Measurements from ENCODE around the gene ZNF582.
"Not testable (repeated sequence)": the region's sequence is repeated elsewhere in the genome, so short reads cannot be mapped to it uniquely, and the experiment has no call there.

The ZNF582 gene

DNA sequence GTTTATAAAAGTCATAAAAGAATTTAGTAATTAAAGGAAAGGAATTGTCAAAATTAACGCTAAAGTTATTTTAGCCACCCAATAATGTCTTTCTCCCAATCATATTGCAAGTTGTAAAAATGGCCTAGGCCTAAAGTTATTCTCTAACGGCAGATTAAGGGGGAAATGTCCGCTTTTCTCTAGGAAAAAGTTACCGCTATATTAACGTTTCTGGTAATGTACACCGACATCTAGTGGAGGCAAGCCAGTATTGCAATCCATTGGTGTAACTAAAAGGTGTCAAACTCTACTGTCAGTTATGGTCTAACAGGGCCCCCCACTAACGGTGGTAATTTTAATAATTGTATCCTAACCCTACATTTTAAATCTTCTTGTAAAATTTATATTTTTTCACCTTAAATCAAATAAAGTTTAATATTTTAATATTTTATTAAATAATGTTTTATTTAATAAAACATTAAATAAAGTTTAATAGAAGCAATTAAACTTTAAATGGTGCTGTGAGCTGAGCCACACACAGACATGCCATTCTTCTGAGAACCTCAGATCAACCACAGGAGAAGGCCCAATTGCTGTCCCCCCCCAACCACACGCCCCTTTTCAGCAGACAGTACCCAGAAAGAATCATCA, 42.8 kb downstream of the ZNF582 start:
- no peak for DNase-seq

- no peak for DNase-seq
Observed at GRCh38 chr19:56348289-56348877, 45.0 kb downstream of the ZNF582 start.

DNA sequence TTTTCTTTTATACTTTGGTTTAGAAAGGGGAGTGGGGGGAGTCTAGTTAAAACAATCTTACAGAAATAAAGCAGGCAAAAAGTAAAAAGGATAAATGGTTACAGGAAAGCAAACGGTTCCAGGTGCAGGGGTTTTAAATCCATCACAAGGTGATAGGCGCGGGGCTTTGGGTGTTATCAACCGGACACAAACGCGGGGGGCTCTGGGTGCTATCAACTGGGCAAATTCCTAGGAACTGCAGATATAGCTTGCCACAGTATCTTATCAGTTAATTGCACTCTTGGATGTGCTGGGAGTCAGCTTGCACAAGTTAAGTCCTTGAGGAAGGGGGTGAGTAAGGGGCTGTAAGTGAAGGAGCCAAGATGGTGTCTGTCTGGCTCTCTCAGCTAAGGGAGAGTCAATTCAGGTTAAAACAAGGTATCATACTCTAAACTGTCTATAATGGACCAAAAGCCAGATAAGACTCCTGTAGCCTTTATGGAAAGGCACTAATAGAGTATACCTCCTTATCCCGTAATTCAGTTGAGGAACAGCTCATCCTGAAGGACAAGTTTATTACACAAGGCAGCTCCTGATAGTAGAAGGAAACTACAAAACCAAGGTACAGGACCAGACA, 46.1 kb downstream of the ZNF582 start:
- DNase-seq, result no peak

- DNase-seq, result no peak
Observed at GRCh38 chr19:56341948-56342347, 51.4 kb downstream of the ZNF582 start.

DNA sequence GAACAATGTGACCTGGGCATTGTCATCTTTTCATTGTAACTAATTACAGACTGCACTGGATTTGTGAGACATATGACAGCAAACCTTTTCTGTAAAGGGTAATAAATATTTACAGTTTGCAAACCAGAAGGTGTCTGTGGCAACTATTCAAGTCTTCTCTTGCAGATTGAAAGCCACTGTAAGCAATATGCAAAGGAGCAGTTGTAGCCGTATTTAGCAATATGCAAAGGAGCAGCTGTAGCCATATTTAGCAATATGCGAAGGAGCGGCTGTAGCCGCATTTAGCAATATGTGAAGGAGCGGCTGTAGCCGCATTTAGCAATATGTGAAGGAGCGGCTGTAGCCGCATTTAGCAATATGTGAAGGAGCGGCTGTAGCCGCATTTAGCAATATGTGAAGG, 54.3 kb downstream of the ZNF582 start:
- not testable (repeated sequence) for DNase-seq

DNA sequence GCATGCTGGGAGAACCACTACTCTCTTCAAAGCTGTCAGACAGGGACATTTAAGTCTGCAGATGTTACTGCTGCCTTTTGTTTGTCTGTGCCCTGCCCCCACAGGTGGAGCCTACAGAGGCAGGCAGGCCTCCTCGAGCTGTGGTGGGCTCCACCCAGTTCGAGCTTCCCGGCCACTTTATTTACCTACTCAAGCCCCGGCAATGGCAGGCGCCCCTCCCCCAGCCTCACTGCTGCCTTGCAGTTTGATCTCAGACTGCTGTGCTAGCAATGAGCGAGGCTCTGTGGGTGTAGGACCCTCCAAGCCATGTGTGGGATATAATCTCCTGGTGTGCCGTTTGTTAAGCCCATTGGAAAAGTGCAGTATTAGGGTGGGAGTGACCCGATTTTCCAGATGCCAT, 56.3 kb downstream of the ZNF582 start:
- DNase-seq, result not testable (repeated sequence)

DNA sequence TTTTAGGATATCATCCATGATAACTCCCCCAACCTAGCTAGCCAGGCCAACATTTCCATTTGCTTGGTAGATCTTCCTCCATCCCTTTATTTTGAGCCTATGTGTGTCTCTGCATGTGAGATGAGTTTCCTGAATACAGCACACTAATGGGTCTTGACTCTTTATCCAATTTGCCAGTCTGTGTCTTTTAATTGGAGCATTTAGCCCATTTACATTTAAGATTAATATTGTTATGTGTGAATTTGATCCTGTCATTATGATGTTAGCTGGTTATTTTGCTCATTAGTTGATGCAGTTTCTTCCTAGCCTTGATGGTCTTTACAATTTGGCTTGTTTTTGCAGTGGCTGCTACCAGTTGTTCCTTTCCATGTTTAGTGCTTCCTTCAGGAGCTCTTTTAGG, 58.0 kb downstream of the ZNF582 start:
- not testable (repeated sequence) for DNase-seq

DNA sequence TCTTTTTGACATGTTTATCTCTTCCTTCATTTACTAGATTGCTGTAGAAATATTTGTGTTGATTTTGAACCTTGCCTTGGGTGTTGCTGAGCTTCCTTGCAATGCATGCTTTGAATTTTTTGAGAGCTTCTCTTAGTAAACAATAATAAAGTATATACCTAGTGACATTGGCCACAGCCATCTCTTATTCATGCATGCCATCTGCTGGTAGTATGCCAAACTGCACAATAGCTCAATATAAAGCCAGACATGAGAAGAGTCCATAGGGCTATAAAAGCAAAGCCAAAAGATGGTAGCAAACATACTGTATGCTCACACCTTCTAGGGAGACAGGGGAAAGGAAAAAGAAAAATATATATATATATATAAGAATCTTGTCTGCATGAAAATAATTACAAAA, 59.8 kb downstream of the ZNF582 start:
- DNase-seq, result no peak

Measured in NCI-H510A (cell line).